NB4 (cell line): Measurements from ENCODE around the gene PRSS50.

ENCODE experiments used
- MYC ChIP-seq: IDR thresholded peaks from 2 replicates; pipeline ENCODE4 v1.6.1; 2011; ENCODE audit warnings: low read depth, low read length
- POLR2A ChIP-seq: IDR thresholded peaks from 2 replicates; pipeline ENCODE4 v1.6.1; 2011; ENCODE audit warnings: mild to moderate bottlenecking; ENCODE audit not compliant: insufficient read length; ENCODE audit errors: extremely low read depth
- TF ChIP-seq, protein P1 (sequence below): IDR thresholded peaks from one replicate; pipeline ENCODE4 v1.5.1; 2012; ENCODE audit warnings: low read depth, low read length

DNA sequence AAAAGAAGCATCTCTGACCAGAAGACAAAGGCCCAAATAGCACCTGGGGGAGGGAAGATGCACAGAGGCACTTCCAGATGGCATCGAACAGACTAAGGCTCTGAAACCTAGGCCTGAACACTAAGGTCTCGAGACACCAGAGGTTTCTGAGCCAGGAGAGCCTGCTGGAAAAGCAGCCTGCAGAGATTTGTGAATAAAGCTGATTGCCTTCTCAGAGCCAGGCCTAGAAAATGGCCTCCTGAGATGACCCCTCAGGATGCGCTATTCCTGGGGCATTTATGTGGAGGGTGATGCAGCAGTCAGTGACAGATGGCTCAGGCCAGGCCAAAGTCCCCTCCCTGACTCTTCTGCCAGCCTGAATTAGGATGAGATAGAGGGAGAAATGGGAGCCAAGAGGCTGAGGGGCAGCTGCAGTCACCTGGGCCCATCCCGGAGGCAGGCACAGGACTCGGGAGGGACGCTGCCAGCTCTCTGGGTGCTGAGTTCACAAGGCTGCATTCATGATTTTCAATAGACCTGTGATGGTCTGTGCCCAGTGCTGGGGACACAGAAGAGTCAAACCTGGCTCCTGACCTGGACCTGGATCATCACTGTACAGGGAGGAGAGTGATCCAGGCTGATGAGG, 6.9 kb downstream of the PRSS50 start:
- TF ChIP-seq, protein P1, sequence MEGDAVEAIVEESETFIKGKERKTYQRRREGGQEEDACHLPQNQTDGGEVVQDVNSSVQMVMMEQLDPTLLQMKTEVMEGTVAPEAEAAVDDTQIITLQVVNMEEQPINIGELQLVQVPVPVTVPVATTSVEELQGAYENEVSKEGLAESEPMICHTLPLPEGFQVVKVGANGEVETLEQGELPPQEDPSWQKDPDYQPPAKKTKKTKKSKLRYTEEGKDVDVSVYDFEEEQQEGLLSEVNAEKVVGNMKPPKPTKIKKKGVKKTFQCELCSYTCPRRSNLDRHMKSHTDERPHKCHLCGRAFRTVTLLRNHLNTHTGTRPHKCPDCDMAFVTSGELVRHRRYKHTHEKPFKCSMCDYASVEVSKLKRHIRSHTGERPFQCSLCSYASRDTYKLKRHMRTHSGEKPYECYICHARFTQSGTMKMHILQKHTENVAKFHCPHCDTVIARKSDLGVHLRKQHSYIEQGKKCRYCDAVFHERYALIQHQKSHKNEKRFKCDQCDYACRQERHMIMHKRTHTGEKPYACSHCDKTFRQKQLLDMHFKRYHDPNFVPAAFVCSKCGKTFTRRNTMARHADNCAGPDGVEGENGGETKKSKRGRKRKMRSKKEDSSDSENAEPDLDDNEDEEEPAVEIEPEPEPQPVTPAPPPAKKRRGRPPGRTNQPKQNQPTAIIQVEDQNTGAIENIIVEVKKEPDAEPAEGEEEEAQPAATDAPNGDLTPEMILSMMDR, result no peak
- no peak for TF ChIP-seq MYC
- TF ChIP-seq POLR2A, result no peak
